Hippocampal formation (tissue), 2 donors: ENCODE data around the gene HIRIP3.
"Not testable (repeated sequence)": the region's sequence is repeated elsewhere in the genome, so short reads cannot be mapped to it uniquely, and the experiment has no call there.

Source experiments
- DNase-seq, 2 donors: peaks; one replicate each; lab custom pipeline; 2025; lab: John Stamatoyannopoulos, UW

Gene HIRIP3

GRCh38 chr16:29995324-29995910 is at the start of gene HIRIP3:
TSS of gene HIRIP3 (minus strand) at chr16:29995617. CDS start at chr16:29995605, 12 bp downstream.
- DNase-seq: peak; percentile 53 to 79

- DNase-seq: no peak
Observed at GRCh38 chr16:30041841-30042240, 46.4 kb upstream of the HIRIP3 start.

- not testable (repeated sequence) for DNase-seq
Observed at GRCh38 chr16:30040690-30041089, 45.3 kb upstream of the HIRIP3 start.

GRCh38 chr16:30040221-30040620 is 44.8 kb upstream of the HIRIP3 start:
- DNase-seq: no peak

GRCh38 chr16:30033270-30033669 is 37.9 kb upstream of the HIRIP3 start:
- DNase-seq: no peak

GRCh38 chr16:30032083-30032819 is 36.8 kb upstream of the HIRIP3 start:
- peak in 1 of 2 donors; percentile 31 for DNase-seq

- no peak for DNase-seq
Observed at GRCh38 chr16:30031477-30031918, 36.1 kb upstream of the HIRIP3 start.

- no peak for DNase-seq
Observed at GRCh38 chr16:30030841-30031413, 35.5 kb upstream of the HIRIP3 start, which contains the start of gene TLCD3B. TSS of gene TLCD3B (minus strand) at chr16:30031271. CDS start at chr16:30030527, 744 bp downstream.

GRCh38 chr16:30030011-30030685 is 34.7 kb upstream of the HIRIP3 start:
- DNase-seq: no peak

- no peak for DNase-seq
Observed at GRCh38 chr16:30028438-30029076, 33.1 kb upstream of the HIRIP3 start.

- no peak for DNase-seq
Observed at GRCh38 chr16:30027588-30028437, 32.4 kb upstream of the HIRIP3 start.

GRCh38 chr16:30026449-30026848 is 31.0 kb upstream of the HIRIP3 start:
- no peak for DNase-seq

- no peak for DNase-seq
Observed at GRCh38 chr16:30025574-30025973, 30.2 kb upstream of the HIRIP3 start.

GRCh38 chr16:30025156-30025555 is 29.7 kb upstream of the HIRIP3 start:
- DNase-seq: no peak

GRCh38 chr16:30024451-30024850 is 29.0 kb upstream of the HIRIP3 start:
- no peak for DNase-seq

GRCh38 chr16:30023586-30023985 is 28.2 kb upstream of the HIRIP3 start:
- DNase-seq: no peak

GRCh38 chr16:30022887-30023286 is 27.5 kb upstream of the HIRIP3 start, which contains the start of gene C16orf92:
TSS of gene C16orf92 (plus strand) at chr16:30023198. CDS start at chr16:30023341, 143 bp downstream.
- no peak for DNase-seq

- no peak for DNase-seq
Observed at GRCh38 chr16:30018731-30019158, 23.3 kb upstream of the HIRIP3 start.

GRCh38 chr16:30017937-30018336 is 22.5 kb upstream of the HIRIP3 start:
- not testable (repeated sequence) for DNase-seq

- no peak for DNase-seq
Observed at GRCh38 chr16:30017277-30017656, 21.9 kb upstream of the HIRIP3 start.
